Measurements from ENCODE around the gene CD93.

CD93 gene

GRCh38 chr20:23033918-23034317 is 52.2 kb downstream of the CD93 start:
- DNase-seq, result no peak

- no peak for DNase-seq
Measured at GRCh38 chr20:23032750-23033078, 53.4 kb downstream of the CD93 start.

- DNase-seq, result no peak
Measured at GRCh38 chr20:23032056-23032749, 53.9 kb downstream of the CD93 start.

GRCh38 chr20:23031346-23031745 is 54.8 kb downstream of the CD93 start:
- no peak for DNase-seq

All from stimulated activated CD4-positive, alpha-beta T cell treated with anti-CD3 and anti-CD28 coated beads, Interleukin-4, amount 100 ng/mL, for 1 hour (primary cell).